M059J (cell line): ENCODE results near the gene RAD51B. TPM values are rescaled to one million over a fixed set of nuclear protein-coding genes. Genes with fewer than 3 reads are reported as not detected.

ENCODE experiments used
- DNase-seq: peaks from one replicate; pipeline ENCODE4 v3.0.0-alpha.2; 2012; ENCODE audit warnings: low read depth
- total RNA-seq: library from RNA; depleted of rRNA; stranded (reverse); fragments of >200 nt; shearing (Covaris generic); gene quantifications from 2 replicates; pipeline ENCODE4 v1.2.3, GENCODE V29; 2014

Gene RAD51B
- total RNA-seq, 1 experiment from 2014 or later, result 19.0 TPM

DNA sequence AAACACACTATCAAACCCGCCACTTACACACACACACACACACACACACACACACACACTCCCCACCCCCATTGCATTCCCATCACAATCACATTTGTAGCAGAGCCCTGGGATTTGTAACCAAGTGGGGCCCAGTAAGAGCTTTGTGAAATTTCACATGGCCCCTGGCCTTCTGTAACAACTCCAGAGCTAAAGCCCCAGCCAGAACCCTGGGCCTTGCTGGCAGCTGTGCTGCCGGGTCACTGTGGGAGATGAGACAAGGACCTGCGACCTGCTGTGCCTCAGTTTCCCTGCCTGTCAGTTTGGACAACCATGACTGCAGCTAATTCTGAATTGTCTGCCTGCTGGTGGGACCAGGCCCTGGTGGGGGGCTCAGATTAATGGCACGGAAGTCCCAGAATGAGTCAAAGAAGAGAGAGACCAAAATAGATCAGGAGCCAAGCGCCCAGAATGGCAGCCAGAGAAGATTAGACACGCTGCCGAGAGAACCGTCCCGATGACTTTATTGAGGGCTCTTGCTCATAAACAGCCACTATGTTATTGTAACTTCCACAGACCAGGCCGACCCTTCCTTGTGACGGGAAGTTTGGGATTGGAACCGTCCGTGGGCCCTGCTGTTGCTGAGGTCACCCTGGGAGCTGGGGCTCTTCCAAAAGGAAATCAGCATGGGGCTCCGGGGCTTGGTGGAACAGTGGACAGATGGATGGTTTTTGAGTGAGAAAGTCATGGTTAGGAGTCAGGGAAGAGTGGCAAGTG, 850.2 kb downstream of the RAD51B start:
- DNase-seq, result no peak

DNA sequence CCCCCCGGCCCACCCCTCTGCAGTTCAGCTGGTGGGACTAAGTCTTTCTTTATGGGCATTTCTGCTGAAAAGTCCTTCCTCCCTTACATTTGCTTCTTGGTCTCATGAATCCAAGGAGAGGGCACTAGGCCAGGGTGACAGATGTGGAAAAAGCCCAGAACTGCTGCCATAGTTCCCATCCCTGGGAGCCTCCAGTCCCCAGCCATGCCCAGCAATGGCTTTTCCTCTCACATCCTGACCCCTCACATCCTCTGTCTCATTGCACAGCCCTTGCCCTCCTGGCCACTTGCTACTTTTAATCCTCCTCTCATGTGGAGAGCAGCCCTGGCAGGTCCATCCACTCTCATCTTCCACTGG, 850.8 kb downstream of the RAD51B start:
- no peak for DNase-seq

DNA sequence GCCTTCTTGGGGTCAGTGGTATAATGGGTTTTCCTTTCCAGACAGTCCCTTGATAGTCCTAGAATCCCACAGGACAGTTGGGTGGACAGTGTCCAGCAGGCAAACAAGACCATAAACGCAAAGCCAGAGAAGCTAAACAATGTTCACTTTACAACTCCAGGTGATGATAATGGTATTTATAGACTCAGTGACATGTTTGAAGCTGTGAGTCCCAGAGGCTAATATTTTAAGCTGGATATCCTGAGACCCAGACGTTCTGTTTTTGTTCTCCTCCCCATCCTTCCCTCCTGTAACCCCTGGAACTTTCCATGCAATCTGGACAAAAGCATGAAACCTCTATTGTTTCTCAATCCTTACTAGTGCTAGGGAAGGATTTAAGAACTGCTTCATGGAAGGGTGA, 852.3 kb downstream of the RAD51B start:
- no peak for DNase-seq

DNA sequence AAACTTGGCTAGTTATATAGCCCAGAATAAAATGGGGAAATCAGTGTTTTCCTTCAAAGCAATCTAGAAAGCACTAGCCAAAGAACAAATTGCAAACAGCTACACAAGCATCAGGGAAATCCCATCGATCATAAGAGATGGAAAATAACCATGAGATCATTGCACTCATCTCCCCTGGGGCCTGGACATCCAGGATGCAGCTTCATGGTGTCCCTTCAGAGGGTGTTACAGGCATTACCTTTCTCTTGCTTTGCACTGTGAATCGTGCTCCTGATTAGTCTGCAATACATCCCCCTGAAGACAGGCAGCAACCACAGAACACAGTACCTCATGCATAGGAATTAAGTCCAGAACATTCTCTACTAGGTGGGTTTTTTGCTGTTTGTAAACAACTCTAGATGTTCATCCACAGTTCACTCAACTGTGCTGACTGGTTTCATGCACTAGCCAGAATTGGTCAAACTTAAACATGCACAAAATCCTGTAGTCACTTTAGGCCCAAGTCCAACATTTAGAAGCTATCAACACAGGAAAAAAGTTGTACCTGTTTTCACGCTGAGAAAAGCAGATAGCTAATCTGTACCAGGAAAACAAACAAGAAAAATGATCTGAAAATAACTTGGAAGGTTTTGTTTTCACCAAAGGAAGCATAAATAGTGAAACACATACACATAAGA, 853.2 kb downstream of the RAD51B start:
- DNase-seq, result no peak

DNA sequence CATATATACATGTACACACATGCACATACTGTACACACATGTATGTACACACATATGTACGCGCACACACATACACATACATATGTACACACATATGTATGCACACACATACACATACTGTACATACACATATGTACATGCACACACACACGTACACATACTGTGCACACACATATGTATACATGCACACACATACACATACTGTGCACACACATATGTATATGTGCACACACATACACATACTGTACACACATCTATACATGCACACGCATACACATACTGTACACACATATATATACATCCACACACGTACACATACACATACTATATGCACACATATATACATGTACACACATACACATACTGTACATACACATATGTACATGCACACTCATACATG, 853.9 kb downstream of the RAD51B start:
- no peak for DNase-seq

DNA sequence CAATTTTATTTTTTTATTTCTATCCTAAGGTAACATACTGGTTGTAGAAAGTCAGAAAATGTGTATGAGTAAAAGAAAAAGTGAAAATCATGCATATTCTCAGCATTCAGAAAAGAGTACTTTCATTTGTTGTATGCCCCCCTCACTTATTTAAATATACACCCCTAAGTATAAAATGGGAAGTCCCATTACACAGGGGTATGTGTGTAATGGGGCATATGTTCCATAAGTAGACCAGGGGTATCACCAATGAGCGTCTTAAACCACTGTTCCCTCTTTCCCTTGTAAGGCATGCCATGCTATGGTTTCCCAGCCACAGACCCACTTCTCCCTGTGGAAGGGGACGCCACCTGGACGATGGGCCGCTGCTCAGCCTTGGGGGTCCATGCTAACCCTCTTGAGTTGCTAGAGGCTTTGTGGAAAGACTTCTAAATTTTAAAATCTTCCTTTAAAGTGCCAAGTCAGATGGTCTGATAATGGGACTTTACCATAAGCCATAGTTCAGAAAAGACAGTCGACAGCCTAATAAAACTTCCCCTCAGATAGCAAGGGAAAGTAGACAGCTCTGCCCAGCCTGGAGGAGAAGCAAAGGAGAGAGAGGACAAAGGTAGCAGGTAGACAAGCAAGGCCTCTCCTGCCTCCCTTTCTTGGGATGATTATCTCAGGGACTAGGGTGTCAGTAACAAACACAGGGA, 855.1 kb downstream of the RAD51B start:
- no peak for DNase-seq

DNA sequence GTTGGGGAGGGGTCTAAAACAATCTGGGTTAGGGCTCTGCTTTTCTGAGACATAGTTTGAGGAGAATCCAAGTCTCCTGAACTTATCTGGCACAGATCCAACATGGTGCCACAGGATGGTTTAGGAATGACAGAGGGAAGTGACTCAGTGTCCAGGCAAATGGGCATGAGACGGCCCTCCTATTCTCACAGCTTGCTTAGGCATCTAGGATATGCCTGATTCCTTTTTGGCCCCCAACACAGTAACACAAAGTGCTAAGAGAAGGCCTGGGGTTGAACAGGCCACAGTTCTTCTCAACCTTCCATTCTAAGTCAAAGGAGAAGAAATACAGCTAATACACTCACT, 855.6 kb downstream of the RAD51B start:
- DNase-seq, result peak; percentile 91

DNA sequence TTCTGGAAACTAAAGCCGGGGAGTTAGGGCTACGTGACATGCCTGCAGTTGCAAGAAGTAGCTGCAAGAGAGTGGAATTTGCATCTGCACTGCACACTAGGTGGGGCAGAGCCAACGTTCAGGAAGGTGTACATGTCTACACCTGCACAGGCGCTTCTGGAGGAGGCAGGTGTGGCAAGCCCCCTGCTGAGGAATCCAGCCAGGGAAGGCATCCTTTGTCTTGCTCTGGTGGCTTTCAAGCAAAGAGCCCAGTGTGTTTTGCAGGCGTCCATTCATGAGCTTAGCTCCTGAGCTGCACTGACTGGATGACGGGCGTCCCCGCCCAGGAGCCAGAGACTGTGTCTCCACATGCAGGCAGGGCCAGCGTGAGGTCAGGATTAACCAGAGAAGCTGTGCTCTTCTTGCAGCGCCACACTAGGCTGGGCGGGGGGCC, 856.9 kb downstream of the RAD51B start:
- no peak for DNase-seq

DNA sequence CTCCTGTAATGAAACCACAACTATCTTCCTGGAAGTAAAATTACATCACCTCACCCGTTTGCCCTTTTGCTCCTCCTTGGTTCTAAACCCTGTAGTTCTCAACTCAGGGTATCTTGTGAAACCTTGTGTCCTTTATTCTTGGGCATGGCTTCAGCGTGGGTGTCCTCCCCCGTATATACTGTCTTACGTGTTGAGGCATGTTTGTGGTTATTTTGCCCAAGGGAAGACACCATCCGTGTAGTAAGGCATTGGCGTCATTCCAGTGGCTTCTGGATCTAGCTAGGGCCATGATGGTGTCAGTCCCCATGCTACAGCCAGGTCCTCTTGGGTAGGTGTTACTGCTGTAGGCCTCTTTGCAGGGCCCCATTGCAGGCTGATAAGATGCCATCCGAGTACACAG, 857.9 kb downstream of the RAD51B start:
- DNase-seq, result no peak

DNA sequence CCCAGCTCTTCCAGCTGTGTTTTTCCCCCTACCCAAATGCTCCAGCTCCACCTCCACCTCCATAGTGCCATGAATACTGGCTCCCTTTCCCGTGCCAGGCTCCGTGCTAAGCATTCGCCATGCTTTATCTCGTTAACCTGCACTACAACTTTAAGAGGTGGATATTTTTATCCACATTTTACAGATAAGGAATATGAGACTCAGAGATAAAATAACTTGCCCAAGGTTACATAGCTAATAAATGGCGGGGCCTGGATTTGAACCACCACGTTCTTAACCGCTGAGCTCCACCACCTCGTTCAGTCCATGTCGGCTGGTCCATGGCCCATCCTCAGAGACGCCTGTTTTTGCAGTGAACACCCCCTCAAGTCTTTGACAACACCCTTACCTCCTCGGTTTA, 858.3 kb downstream of the RAD51B start:
- no peak for DNase-seq

DNA sequence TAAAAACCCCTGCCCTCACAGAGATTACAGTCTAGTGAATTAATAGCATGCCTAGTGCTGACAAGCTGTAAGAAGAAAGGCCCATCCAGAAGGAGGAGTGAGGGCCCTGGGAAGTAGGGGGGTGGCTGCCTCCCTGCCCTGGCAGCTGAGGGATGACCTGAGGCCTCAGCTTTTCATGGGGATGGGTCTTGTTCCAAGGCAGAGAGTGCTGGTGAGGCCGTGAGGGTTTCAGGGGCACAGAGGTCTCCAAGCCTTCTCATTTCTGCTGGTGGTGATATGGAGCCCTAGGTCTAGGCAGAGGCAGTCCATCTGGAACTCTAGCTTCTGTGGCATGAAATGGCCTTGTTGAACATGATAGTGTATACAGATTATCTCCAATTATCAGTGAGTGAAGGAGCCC, 858.9 kb downstream of the RAD51B start:
- DNase-seq, result no peak

DNA sequence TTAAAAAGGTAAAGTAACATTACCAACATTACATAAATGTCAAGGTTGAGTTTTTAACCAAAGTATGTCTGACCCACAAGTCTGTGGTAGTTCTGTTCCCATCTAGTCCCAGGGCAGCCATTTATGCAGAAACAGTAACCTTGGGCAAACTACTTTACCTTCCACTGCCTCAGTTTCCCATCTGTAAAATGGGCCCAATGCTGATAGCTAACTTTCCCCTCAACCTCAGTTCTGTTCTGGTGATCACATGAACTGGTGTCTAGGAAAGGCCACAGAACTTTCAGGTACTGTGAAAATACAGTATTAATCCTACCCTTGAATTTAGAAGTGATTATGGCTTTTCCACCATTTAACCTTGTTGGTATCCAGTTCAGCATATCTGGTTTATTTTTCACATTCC, 859.7 kb downstream of the RAD51B start:
- DNase-seq, result no peak

DNA sequence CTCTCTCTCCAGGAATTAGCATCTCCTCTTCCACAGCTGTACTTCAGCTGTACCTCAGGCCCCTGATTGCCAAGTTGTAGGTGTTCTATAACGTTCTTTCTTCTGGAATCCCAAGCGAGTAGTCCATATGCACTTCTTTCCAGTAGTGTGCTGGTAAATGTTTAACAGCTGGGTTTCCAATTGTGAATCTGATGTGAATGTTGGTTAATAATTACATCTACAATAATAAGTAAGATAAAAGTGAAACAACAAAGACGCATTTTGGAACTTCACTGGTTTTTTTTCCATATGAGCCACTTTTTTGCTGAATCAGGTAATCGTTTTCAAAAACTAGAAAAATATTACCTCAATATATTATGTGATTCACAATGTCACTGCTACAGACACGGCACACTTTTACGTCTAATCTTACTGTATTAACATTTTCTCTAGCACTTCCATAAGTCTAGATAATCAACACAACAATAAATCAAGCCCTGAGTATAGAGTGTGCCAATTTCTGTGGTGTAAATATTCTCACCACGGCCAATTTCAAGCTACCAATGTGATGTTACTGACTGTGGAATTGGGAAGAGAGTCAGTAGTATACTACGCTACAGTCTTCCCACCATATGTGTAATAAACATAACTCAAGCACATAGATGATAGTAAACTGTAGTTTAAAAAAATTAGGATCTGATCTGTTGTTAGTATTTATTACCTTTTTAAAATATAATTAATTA, 860.3 kb downstream of the RAD51B start:
- no peak for DNase-seq

DNA sequence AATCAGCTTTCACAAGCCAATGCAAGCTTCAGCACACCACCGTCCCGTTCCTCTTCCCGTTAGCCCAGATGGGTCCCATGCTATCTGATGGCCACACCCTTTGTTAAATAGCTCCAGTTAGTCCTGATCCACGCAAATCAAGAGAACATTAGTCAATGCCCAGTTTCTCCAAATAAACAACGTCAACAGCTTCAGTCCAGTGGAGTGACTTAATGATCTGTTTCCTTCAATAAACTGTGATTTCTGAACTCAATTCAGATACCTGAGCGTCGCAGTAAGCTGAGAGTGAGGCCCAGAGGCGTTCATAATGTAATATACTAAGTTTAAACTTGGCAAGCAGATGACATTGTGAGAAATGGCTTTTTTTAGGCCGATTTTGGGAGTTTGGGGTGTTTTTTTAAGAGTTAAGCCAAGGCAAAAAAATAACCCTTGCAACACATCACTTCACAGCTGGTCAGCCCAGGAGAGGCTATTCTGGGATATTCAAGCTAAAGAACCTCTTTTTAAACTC, 861.0 kb downstream of the RAD51B start:
- no peak for DNase-seq

DNA sequence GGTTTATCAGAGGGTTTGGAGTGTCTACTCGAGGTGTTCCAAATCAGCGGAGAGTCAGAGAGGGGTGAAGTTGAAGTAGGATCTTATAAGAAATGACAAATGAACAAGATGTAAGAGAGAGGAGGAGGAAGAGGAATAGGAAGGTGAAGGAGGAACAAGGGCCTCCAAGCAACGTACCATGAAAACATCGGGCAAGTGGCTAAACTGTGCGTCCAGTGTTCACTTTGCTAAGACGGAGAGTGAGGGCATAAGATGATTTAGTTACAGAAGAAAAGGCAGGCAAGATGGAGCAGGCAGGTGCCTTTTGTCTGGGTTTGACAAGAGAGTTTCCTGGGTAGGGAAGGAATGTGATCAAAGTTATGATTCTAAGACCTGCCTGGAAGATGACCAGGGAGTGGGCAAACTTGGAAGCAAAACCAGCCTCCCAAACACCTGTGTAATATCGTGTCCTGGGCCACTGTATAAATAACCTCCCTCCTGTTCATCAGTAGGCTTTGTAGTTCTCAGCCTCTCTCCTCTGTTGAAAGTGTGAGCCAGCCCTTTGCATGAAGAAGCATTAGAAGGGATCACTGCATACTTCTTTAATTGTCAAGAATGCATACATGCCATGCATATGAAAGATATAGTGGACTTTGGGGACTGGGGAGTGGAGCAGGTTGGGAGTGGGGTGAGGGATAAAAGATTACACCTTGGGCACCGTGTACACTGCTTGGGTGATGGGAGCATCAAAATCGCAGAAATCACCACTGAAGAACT, 861.9 kb downstream of the RAD51B start:
- DNase-seq, result no peak

DNA sequence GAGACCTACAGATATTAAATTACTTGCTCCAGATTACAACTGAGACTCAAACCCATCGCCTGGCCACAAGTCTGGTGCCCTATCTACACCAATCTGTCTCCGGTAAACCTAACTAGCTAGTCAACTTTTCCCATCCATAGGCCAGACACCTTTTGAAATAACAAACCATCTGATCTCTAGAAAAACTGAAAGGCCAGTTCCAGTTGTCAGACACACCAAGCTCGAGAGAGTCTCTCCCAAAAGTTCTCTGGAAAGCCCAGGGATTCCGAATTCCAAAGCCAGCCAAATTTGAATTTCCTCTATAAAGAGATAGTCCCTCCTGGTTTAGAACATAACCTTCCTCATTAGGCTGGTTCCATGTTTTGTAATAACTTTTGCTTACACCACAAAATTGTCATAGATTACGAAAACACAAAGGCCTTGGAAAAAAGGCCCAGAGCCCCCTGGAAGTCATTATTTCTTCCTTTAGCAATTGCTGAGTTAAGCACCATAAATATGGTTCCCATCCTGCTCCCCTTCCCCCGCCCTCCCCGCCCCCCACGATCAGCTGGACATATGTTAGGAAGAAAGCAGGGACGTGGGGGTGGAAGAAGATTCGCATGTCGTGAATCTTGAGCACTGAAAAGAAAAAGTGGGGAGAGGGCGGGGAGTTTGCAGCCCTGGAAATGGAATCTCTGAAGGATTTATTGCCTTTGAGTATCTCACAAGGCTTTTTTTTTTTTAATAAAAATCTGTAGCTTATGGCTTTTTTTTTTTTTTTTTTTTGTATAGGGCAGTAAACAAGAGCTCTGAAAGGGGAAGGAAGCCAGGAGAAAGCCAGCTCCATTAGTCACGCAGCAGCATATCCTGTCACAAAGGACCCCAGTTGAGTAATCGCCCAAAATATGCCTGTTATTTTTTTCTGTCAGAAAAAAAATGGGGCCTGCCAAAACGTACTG, 862.9 kb downstream of the RAD51B start:
- DNase-seq, result peak; percentile 96

DNA sequence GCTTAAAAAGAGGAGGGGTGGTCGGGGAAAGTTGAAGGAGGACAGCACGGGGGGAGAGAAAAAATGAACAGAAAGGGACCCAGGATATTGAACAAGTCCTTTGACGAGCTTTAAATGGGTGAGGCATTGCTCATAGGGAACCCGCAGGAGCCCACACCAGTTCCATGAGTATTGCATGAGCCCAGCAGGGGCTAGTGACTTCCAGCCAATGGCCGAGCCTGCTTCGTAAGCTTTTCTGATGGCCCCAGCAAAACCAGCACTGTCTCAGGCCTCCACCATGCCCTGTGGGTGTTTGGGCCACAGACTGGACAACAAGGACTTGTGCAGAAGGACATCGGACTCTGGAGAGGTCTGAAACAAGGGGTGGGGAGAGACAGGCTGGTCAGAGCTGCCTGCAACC, 863.7 kb downstream of the RAD51B start:
- DNase-seq, result peak; percentile 66

DNA sequence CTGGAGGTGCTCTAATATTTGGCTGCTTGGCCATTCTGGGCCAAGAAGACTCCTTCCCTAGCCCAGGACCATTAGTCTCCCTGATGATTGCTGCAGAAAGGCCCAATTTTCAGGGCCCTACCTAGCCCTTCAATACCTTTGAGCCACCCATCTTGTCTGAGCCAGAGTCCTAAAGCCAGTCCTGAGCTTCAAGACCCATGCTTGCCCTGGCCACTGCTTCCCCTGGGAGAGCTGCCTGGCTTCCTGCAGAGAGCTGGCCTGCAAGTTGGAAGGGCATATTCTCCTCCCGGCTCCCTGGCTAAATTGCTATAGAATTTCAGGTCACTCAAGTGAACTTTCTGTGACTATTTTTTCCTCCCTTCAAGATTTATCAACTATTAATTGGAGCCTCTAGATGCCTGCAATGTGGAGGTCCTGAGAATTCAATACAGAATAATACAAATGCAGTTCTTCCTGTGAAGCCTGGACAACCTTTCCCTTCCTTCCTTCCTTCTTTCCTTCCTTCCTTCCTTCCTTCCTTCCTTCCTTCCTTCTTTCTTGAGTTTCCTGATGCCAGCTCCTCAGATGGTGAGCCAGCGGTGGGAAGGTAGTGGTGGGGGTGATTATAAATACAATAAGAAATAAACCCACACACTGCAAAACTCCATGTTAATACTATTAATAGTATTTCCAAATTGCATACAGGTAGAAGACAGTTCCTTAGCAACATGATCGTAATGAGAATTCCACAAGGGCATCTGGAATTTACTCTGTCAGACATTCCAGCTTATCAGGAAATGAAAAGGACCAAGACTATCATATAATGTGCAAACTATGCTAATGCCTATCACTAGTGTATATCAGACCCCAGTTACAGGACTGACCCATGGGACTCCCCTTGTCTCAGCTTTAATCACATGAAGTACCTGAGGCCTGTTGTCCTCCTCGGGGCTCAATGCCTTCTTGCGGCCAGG, 865.2 kb downstream of the RAD51B start:
- peak; percentile 33 for DNase-seq
